ENCODE results near the gene PRKAR2B. TPM values are rescaled to one million over a fixed set of nuclear protein-coding genes. Genes with fewer than 3 reads are reported as not detected.

Gene PRKAR2B
- total RNA-seq: 1 to 10 TPM; 1.1 to 1.6 TPM

- DNase-seq (peak; percentile 73 to 74), ATAC-seq (replicated peaks in 1 of 2) (peak; percentile 90 to 92)
- peaks cover 50% of the 10 kb centered on the region for H3K27me3 Mint-ChIP-seq (ENCODE audit: low read depth)
- H3K36me3 Mint-ChIP-seq (ENCODE audit: insufficient read depth in 2 of 2): peaks cover 0 to 2% of the 10 kb centered on the region in 2 donors
- H3K27ac Mint-ChIP-seq: peak within 1 kb of the TSS; percentile 3
- no peaks in the 10 kb centered on the region for H3K9me3 Mint-ChIP-seq
- H3K4me1 Mint-ChIP-seq (ENCODE audit: low read depth): peaks cover 10% of the 10 kb centered on the region
- H3K4me3 Mint-ChIP-seq: peak within 1 kb of the TSS; percentile 85 to 92
These were observed at the start of gene PRKAR2B for GRCh38 chr7:107044347-107045194. Gene PRKAR2B, plus strand, starts transcription at chr7:107044705. Its CDS starts 203 bp downstream, at chr7:107044908.

- Mint-ChIP-seq H3K4me3 (no peak overlapping the region), H3K27ac (no peak overlapping the region), H3K4me1 (ENCODE audit: low read depth) (no peaks in the 10 kb centered on the region), H3K36me3 (ENCODE audit: insufficient read depth in 2 of 2) (no peaks in the 10 kb centered on the region), H3K9me3 (peaks cover 0 to 2% of the 10 kb centered on the region in 2 donors), H3K27me3 (ENCODE audit: low read depth) (peaks cover 10% of the 10 kb centered on the region)
- no peak for ATAC-seq (replicated peaks in 1 of 2)
- DNase-seq: no peak
These were observed 49.7 kb upstream of the PRKAR2B start for GRCh38 chr7:106994833-106995232.

GRCh38 chr7:106997487-106998271, 46.8 kb upstream of the PRKAR2B start:
- no peak overlapping the region for H3K27ac Mint-ChIP-seq
- DNase-seq (no peak), ATAC-seq (replicated peaks in 1 of 2) (no peak)
- H3K9me3 Mint-ChIP-seq: peaks cover 0 to 2% of the 10 kb centered on the region in 2 donors
- H3K36me3 Mint-ChIP-seq (ENCODE audit: insufficient read depth in 2 of 2): no peaks in the 10 kb centered on the region
- H3K27me3 Mint-ChIP-seq (ENCODE audit: low read depth): peaks cover 10% of the 10 kb centered on the region
- H3K4me1 Mint-ChIP-seq (ENCODE audit: low read depth): no peaks in the 10 kb centered on the region
- H3K4me3 Mint-ChIP-seq: no peak overlapping the region

GRCh38 chr7:106999023-106999422, 45.5 kb upstream of the PRKAR2B start:
- no peak for DNase-seq
- no peak overlapping the region for H3K27ac Mint-ChIP-seq
- no peaks in the 10 kb centered on the region for H3K36me3 Mint-ChIP-seq (ENCODE audit: insufficient read depth in 2 of 2)
- peaks cover 10% of the 10 kb centered on the region for H3K27me3 Mint-ChIP-seq (ENCODE audit: low read depth)
- peaks cover 0 to under 1% of the 10 kb centered on the region in 2 donors for H3K9me3 Mint-ChIP-seq
- no peak for ATAC-seq (replicated peaks in 1 of 2)
- H3K4me1 Mint-ChIP-seq (ENCODE audit: low read depth): no peaks in the 10 kb centered on the region
- no peak overlapping the region for H3K4me3 Mint-ChIP-seq

GRCh38 chr7:107001490-107001889, 43.0 kb upstream of the PRKAR2B start:
- H3K4me1 Mint-ChIP-seq (ENCODE audit: low read depth): no peaks in the 10 kb centered on the region
- ATAC-seq (replicated peaks in 1 of 2): no peak
- H3K27ac Mint-ChIP-seq: no peak overlapping the region
- H3K27me3 Mint-ChIP-seq (ENCODE audit: low read depth): peaks cover 5% of the 10 kb centered on the region
- H3K9me3 Mint-ChIP-seq: no peaks in the 10 kb centered on the region
- no peak for DNase-seq
- H3K4me3 Mint-ChIP-seq: no peak overlapping the region
- H3K36me3 Mint-ChIP-seq (ENCODE audit: insufficient read depth in 2 of 2): no peaks in the 10 kb centered on the region

- H3K27ac Mint-ChIP-seq: no peak overlapping the region
- no peaks in the 10 kb centered on the region for H3K4me1 Mint-ChIP-seq (ENCODE audit: low read depth)
- peaks cover 4% of the 10 kb centered on the region for H3K27me3 Mint-ChIP-seq (ENCODE audit: low read depth)
These were observed 42.4 kb upstream of the PRKAR2B start for GRCh38 chr7:107002126-107002525.

GRCh38 chr7:107002529-107002998, 41.9 kb upstream of the PRKAR2B start:
- no peak for ATAC-seq (replicated peaks in 1 of 2)
- Mint-ChIP-seq H3K27ac (no peak overlapping the region), H3K4me1 (ENCODE audit: low read depth) (no peaks in the 10 kb centered on the region), H3K4me3 (no peak overlapping the region), H3K27me3 (ENCODE audit: low read depth) (peaks cover 4% of the 10 kb centered on the region), H3K36me3 (ENCODE audit: insufficient read depth in 2 of 2) (no peaks in the 10 kb centered on the region), H3K9me3 (no peaks in the 10 kb centered on the region)
- no peak for DNase-seq

More at GRCh38 chr7:107002126-107002525, 42.4 kb upstream of the PRKAR2B start:
- DNase-seq: no peak
- Mint-ChIP-seq H3K4me3 (no peak overlapping the region), H3K36me3 (ENCODE audit: insufficient read depth in 2 of 2) (no peaks in the 10 kb centered on the region), H3K9me3 (no peaks in the 10 kb centered on the region)
- ATAC-seq (replicated peaks in 1 of 2): no peak

GRCh38 chr7:107007007-107007891, 37.3 kb upstream of the PRKAR2B start:
- no peaks in the 10 kb centered on the region for H3K36me3 Mint-ChIP-seq (ENCODE audit: insufficient read depth in 2 of 2)
- ATAC-seq (replicated peaks in 1 of 2) (no peak), DNase-seq (no peak)
- no peaks in the 10 kb centered on the region for H3K9me3 Mint-ChIP-seq
- no peaks in the 10 kb centered on the region for H3K27me3 Mint-ChIP-seq (ENCODE audit: low read depth)
- H3K4me3 Mint-ChIP-seq: no peak overlapping the region
- no peaks in the 10 kb centered on the region for H3K4me1 Mint-ChIP-seq (ENCODE audit: low read depth)
- H3K27ac Mint-ChIP-seq: no peak overlapping the region

GRCh38 chr7:107007892-107008287, 36.6 kb upstream of the PRKAR2B start:
- no peak overlapping the region for H3K4me3 Mint-ChIP-seq
- no peaks in the 10 kb centered on the region for H3K36me3 Mint-ChIP-seq (ENCODE audit: insufficient read depth in 2 of 2)
- ATAC-seq (replicated peaks in 1 of 2): no peak
- DNase-seq: no peak
- no peak overlapping the region for H3K27ac Mint-ChIP-seq
- H3K4me1 Mint-ChIP-seq (ENCODE audit: low read depth): no peaks in the 10 kb centered on the region
- H3K9me3 Mint-ChIP-seq: no peaks in the 10 kb centered on the region
- no peaks in the 10 kb centered on the region for H3K27me3 Mint-ChIP-seq (ENCODE audit: low read depth)

GRCh38 chr7:107009846-107010203, 34.7 kb upstream of the PRKAR2B start:
- H3K4me1 Mint-ChIP-seq (ENCODE audit: low read depth): no peaks in the 10 kb centered on the region
- DNase-seq: no peak
- H3K27ac Mint-ChIP-seq: no peak overlapping the region
- no peaks in the 10 kb centered on the region for H3K36me3 Mint-ChIP-seq (ENCODE audit: insufficient read depth in 2 of 2)
- no peaks in the 10 kb centered on the region for H3K27me3 Mint-ChIP-seq (ENCODE audit: low read depth)
- H3K4me3 Mint-ChIP-seq: no peak overlapping the region
- ATAC-seq (replicated peaks in 1 of 2): no peak
- H3K9me3 Mint-ChIP-seq: no peaks in the 10 kb centered on the region

GRCh38 chr7:107012691-107013090, 31.8 kb upstream of the PRKAR2B start:
- Mint-ChIP-seq H3K9me3 (no peaks in the 10 kb centered on the region), H3K27ac (no peak overlapping the region), H3K4me1 (ENCODE audit: low read depth) (no peaks in the 10 kb centered on the region), H3K27me3 (ENCODE audit: low read depth) (no peaks in the 10 kb centered on the region), H3K4me3 (no peak overlapping the region), H3K36me3 (ENCODE audit: insufficient read depth in 2 of 2) (no peaks in the 10 kb centered on the region)
- DNase-seq: no peak
- ATAC-seq (replicated peaks in 1 of 2): no peak

GRCh38 chr7:107014387-107015023, 30.0 kb upstream of the PRKAR2B start:
- no peak for ATAC-seq (replicated peaks in 1 of 2)
- Mint-ChIP-seq H3K4me3 (no peak overlapping the region), H3K27me3 (ENCODE audit: low read depth) (no peaks in the 10 kb centered on the region), H3K4me1 (ENCODE audit: low read depth) (no peaks in the 10 kb centered on the region), H3K36me3 (ENCODE audit: insufficient read depth in 2 of 2) (no peaks in the 10 kb centered on the region), H3K9me3 (no peaks in the 10 kb centered on the region), H3K27ac (no peak overlapping the region)
- no peak for DNase-seq

Data from activated T-cell treated with anti-CD3 and anti-CD28 coated beads, Interleukin-2, amount 50 U/mL, for 72 hours (primary cell).